GM18519 (cell line): ENCODE measurements around the gene DYNC1H1.

Experiments
- ATAC-seq: cut with Tn5 transposase; IDR thresholded peaks from one replicate; pipeline ENCODE4 v1.9.1; 2021; ENCODE audit warnings: mild to moderate bottlenecking, moderate library complexity; ENCODE audit not compliant: unreplicated experiment, low FRiP score

The DYNC1H1 gene

DNA sequence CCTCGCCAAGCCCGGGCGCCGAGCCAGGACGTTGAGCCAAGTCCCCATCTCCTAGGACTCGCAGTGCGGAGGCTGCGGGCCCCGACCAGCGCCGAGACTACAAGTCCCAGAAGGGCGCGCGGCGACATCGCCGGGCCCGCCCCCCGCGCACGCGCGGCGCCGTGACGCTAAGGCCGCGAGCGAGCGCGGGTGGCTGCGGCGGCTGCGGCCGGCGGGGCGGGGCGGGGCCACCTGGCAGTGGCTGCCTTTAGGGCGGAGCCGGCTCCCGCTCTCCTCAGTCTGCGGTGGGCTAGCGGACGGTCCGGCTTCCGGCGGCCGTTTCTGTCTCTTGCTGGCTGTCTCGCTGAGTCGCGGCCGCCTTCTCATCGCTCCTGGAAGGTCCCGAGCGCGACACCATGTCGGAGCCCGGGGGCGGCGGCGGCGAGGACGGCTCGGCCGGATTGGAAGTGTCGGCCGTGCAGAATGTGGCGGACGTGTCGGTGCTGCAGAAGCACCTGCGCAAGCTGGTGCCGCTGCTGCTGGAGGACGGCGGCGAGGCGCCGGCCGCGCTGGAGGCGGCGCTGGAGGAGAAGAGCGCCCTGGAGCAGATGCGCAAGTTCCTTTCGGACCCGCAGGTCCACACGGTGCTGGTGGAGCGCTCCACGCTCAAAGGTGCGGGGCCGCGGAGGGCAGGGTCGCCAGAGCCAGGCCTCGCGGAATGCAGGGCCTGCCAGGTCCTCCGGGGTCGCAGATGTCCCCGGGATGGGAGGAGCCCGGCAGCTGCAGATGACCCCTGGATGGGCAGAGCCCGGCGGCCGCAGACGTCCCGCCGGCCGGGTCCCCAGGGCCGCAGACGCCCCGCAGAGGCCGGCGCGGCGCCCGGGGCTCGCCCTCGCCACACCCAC lies at the start of gene DYNC1H1:
TSS of gene DYNC1H1 (plus strand) at position 277 of the 884 bp plus-strand sequence. CDS start at position 396, 119 bp downstream.
- peak; percentile 60 for ATAC-seq

GRCh38 chr14:101915871-101916815 lies 48.2 kb upstream of the DYNC1H1 start:
- ATAC-seq = no peak

DNA sequence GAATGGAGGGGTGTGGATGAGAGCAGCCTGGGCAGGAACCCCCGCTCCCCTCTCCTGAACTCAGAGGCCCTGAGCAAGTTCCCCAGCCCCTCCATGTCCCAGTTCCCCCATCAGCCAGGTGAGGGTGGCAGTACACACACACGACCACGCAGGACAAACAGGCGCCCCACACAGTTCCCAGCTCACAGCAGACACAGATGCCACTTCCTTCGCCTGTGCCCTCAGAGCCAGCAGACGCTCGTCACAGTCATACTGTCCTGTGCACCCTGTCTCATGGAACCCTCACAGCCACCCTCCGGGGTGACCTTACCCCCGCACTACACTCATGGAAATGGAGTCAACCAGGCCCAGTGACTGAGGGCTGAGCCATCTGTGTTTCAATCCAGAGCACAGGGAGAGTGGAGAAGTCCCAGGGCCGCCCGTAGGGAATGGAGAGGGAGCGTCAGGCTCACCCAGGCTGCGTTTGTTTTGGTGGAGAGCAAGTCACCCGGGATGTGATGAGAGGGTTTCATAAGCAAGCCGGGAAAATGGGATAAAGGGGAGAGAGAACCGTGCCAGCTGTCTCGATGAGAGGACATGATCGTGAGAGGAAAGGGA lies 47.5 kb upstream of the DYNC1H1 start:
- ATAC-seq = no peak

DNA sequence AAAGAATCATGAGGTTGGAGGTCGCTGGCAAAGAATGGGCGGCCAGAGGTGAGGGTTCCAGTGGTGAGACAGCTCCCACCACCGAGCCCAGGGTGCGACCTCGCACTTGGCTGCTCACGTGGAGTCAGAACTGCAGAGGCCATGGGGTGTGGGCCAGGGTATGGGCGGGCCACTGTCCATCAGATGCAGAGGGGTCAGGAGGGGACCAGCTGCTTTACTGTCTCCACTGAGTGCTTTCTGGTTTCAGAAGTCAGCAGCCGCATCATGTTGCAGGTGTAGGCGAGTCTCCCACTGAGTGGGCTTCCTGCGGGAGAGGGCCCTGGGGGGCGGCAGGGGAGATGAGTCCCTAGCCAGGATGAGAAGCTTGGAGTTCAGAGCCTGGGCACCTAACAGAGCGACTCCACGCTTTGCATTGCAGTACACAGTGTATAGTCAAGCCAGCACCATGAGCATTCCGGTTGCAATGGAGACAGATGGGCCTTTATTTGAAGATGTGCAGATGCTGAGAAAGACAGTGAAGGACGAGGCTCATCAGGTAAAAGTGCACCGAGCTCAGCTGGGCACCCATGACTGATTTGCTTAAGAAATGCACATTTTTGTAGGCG lies 46.9 kb upstream of the DYNC1H1 start:
- no peak for ATAC-seq

DNA sequence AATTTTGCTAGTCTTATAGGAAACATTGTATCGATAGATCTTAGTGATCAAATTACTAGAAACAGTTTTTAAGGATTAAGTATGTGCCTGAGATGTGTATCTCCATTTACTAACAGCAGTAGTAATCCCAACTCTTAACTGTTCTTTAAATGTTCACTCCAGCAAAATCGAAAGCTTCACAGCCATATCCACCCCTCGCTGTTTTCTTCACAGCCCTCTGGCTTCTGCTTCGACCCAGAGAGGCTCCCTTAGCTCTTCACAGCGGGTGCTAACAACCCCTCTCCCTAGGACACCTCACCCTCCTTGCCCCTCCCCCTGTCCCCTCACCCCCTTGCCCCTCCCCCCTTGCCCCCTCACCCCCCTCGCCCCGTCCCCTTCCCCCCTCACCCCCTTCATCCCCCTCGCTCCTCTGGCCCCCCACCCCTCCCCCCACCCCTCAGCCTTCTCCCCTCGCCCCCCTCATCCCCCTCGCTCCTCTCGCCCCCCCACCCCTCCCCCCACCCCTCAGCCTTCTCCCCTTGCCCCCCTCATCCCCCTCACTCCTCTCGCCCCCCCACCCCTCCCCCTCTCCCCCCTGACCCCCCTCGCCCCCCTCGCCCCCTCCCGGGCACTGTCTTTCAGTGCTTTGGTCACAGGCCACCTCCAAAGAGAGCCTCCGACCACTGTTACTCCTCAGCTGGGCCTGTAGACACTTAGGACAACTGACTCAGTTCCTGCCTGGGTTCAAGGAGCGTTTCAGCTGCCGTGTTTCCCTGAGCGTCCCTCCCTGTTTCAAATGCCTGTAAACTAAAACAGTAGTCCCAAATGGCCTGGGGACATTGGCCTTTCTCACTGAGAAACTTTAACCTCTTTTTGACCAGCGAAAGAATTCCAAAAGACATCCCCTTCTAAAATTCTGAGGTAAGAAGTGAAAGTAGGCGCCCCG lies 46.0 kb upstream of the DYNC1H1 start:
- ATAC-seq = no peak

DNA sequence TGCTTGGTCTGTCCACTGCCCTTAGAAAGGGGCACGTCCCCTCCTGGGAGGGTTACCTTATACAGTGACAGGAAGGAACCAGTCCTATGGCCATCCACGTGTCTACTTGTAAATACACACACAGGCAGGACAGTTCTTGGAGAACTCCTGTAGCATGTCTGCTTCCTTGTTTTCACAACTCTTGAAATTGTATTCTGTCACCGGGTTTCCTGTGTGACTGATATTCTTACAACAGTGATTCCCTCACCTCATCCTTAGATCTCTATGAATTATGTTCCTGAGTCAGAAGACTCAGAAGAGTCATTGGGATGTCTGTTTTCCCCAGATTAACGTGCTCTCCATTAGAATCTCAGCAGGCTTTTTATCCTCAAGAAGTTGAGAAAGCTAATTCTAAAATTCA lies 44.1 kb upstream of the DYNC1H1 start:
- no peak for ATAC-seq

DNA sequence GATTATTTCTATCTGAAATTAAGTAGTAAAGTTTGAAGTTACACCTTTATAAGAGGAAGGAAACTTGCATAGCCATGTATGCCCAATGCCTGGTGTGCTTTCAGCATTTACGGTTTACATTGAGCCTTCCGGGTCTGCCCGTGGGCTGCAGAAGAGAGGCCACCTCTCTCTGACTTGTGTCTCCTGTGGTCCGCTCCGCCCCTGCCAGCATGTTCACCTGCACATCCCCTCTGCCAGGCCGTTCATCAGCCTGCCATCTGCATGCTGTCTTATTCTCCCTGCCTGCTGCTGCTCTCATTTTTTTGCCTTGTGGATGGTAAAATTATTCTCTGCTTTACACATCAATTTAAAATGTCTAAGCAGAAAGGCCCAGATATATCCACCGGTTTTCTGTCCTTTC lies 41.5 kb upstream of the DYNC1H1 start:
- ATAC-seq = no peak

DNA sequence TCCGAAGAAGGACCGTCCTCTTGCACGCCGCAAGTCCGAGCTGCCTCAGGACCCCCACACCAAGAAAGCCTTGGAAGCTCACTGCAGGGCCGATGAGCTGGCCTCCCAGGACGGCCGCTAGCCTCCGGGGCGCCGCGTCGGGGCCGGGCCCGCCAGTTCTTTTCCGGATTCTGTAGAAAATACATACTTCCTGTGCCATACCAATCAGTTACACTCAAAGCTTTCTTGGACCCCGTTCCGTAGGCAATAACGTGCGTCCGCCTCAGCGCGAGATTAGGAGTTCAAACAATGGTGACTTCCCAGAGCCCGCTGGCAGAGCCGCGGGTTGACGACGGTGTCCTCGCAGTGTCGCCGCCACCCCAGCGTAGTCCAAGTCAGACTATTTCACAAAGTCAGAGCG lies 39.2 kb upstream of the DYNC1H1 start:
- no peak for ATAC-seq

- no peak for ATAC-seq
Measured at GRCh38 chr14:101926085-101926484, 38.3 kb upstream of the DYNC1H1 start.

DNA sequence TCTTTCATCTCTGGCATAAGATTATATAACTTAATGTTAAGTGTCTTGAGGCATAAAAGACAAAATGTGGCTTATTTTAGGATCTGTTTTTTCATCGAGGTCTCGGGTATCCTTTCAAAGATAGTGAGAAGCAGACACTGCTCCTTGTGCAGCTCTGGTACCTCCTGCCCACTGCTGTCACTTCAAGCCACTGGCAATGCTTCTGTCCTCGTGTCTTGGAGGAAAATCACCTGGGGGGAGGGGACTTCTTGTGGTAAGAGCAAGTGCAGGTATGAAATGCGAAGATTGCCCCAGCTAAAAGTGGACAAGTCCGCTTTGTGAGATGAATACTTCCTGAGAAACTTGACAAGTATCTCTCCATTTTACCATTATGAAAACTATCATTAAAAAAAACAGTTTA lies 37.8 kb upstream of the DYNC1H1 start:
- ATAC-seq = no peak

DNA sequence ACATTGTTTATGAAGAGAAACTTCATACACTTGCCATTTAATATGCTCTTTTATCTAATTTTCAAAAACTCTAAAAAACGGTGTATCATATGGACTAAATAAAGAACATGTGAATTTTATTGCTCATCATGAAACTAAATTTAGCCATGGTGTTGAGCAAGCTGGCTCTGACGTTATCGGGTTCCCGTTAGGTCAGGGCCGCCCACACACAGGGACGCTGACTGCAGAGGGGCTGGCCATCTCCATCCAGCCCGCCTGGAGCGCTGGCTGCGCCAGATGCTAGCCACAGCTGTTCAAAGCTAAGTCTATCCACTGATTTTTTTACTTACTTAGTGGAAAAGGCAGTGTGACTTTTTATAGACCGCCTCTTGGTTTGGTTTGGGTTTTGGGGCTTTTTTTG lies 36.5 kb upstream of the DYNC1H1 start:
- ATAC-seq = no peak

DNA sequence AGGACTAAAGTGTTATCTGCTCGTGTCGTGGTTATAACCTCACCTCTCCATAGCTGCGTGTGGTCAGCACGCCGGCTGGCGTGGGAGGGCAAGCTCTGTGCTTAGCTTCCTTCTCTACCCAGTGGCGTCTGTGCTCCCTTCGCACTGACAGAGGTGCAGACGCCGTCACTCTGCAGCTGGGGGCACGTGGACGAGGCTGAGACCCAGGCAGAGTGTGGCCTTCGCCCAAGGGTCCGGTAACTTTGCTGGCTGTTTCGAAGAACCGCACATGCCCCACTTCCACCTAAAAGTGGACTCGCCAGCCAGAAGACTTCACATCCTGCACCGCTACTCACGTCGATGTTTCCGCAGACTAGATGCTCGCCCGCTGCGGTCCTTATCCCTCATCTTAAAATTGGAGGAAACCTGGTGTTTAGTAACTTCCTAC lies 35.9 kb upstream of the DYNC1H1 start:
- ATAC-seq = no peak

- no peak for ATAC-seq
Measured at GRCh38 chr14:101929096-101929495, 35.3 kb upstream of the DYNC1H1 start.

- no peak for ATAC-seq
Measured at GRCh38 chr14:101929946-101930345, 34.4 kb upstream of the DYNC1H1 start.

- no peak for ATAC-seq
Measured at GRCh38 chr14:101932673-101933072, 31.7 kb upstream of the DYNC1H1 start.

GRCh38 chr14:101933209-101933608 lies 31.2 kb upstream of the DYNC1H1 start:
- no peak for ATAC-seq

DNA sequence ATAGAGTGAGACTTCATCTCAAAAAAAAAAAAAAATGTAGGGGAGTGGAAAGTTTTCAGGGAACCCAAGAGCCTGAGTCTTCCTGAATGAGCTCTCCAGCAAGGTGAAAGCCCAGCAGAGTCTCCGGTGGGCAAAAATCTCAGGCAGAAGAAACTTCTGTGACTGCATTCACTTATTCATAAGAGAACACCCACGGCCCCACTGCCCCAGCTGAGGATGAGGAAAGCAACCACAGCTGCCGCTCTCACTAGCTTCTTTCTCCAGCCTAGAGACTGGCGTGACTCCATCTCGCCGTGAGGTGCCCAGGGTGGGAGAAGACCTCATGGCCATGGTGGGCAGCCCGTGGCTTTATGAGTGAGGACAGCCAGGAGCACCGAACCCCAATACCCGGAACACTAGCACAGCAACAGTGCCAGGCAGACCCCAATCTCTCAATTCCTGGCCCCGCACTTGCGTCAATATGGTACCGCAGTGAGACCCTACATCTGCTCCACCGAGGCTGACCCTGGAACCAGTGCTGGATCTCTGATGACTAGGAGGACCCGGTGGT lies 29.7 kb upstream of the DYNC1H1 start:
- no peak for ATAC-seq

DNA sequence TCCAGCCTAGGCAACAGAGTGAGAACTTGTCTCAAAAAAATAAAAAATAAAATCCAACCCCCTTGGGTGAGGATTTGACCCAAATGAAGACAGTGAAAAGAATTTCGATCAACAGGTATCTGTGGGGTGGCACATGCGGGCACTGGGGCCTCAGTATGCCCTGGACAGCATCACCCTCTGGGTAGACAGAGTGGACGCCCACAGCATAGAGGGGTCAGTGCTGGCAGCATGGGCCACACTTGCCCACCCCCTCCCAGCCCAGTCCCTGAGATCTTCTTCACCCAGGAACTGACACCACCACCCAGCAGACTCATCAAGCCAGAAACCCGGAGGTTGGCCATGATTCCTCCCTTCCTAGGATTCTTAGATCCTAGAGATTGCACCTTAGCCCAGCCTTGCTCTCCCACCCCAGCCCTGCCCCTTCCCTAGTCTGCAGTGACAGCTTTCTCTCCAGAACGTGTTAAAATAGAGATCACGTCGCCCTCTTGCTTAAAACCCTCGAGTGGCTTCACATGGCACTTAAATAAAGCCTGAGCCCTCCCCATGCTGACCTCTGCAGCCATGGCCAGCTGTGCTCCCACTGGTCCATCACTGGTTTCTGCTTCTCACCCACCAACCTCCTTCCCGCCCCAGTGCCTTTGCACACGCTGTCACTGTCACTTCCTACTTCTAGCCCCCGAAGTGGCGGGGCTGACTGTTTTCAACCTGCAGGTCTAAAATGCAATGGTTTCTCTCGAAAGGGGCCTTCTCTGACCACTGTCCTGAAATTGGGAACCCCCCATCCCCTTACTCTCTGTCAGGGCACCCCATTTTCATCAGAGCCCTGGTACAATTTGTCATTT lies 26.2 kb upstream of the DYNC1H1 start:
- ATAC-seq = no peak
